Measurements from ENCODE around the gene FNDC3B. TPM values are rescaled to one million over a fixed set of nuclear protein-coding genes. Genes with fewer than 3 reads are reported as not detected.

Gene FNDC3B
- total and polyA plus RNA-seq, 2 donors (not counting 3 experiments of a cell fraction or from before 2014, with no cell fraction given), result 91.6 to 295 TPM

- DNase-seq (ENCODE audit: low read depth, low spot score), result no peak
- intact Hi-C loops (cut with micrococcal nuclease) (no loop called here), dilution Hi-C loops (cut with MboI; ENCODE audit: extremely low pct_ligation_motif_present, low sequenced_read_pairs) (no loop called here)
- no peak overlapping the region for H3K27ac ChIP-seq (ENCODE audit: insufficient read depth, low read depth, low read length)
- H3K36me3 ChIP-seq (ENCODE audit: control insufficient read depth in 2 of 2, extremely low read depth in 1 of 2, insufficient read depth in 2 of 2, low read length in 2 of 2), result peaks cover 3 to 9% of the 10 kb centered on the region in 2 experiments
- no peak overlapping the region for H3K4me3 ChIP-seq (replicated peaks in 1 of 3; ENCODE audit: insufficient read depth in 1 of 3, low read depth in 1 of 3, low read length in 3 of 3)
- FAIRE-seq, result no peak
- no peak overlapping the region for H3K4me2 ChIP-seq (ENCODE audit: insufficient read depth, low read length)
- CTCF ChIA-PET, result interaction anchor here (1.1 kb wide), 1 partner anchor 8 kb away, joined by 3 read pairs; no protein-coding TSS in a partner anchor
- H3K27me3 ChIP-seq (ENCODE audit: control insufficient read depth in 2 of 2, insufficient read depth in 2 of 2, low read length in 2 of 2), result no peaks in the 10 kb centered on the region
- TF ChIP-seq, protein P1, sequence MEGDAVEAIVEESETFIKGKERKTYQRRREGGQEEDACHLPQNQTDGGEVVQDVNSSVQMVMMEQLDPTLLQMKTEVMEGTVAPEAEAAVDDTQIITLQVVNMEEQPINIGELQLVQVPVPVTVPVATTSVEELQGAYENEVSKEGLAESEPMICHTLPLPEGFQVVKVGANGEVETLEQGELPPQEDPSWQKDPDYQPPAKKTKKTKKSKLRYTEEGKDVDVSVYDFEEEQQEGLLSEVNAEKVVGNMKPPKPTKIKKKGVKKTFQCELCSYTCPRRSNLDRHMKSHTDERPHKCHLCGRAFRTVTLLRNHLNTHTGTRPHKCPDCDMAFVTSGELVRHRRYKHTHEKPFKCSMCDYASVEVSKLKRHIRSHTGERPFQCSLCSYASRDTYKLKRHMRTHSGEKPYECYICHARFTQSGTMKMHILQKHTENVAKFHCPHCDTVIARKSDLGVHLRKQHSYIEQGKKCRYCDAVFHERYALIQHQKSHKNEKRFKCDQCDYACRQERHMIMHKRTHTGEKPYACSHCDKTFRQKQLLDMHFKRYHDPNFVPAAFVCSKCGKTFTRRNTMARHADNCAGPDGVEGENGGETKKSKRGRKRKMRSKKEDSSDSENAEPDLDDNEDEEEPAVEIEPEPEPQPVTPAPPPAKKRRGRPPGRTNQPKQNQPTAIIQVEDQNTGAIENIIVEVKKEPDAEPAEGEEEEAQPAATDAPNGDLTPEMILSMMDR (IDR thresholded peaks at IDR 0.05; ENCODE audit: extremely low read depth in 1 of 2, insufficient read depth in 1 of 2, low read depth in 1 of 2, low read length in 2 of 2), result no peak
- TF ChIP-seq FOS (IDR thresholded peaks at IDR 0.05; ENCODE audit: borderline replicate concordance, insufficient read depth, low read length), result no peak
- no peak for TF ChIP-seq MYC (IDR thresholded peaks at IDR 0.05; ENCODE audit: low read depth, low read length)
- no peak for TF ChIP-seq POLR2A (IDR thresholded peaks at IDR 0.05; ENCODE audit: low read depth, low read length)
- no peak for TF ChIP-seq GATA2 (IDR thresholded peaks at IDR 0.05; ENCODE audit: insufficient read depth, insufficient read length, low read depth, low read length)
- TF ChIP-seq EZH2 (IDR thresholded peaks at IDR 0.05; ENCODE audit: borderline replicate concordance, low read depth, low read length, severe bottlenecking), result no peak
- no peak for TF ChIP-seq POLR2AphosphoS5 (IDR thresholded peaks at IDR 0.05; ENCODE audit: insufficient read depth, low read depth, low read length)
- TF ChIP-seq, protein P2, sequence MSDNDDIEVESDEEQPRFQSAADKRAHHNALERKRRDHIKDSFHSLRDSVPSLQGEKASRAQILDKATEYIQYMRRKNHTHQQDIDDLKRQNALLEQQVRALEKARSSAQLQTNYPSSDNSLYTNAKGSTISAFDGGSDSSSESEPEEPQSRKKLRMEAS (IDR thresholded peaks at IDR 0.05; ENCODE audit: insufficient read depth, insufficient read length), result no peak
- TF ChIP-seq JUN (IDR thresholded peaks at IDR 0.05; ENCODE audit: borderline replicate concordance, insufficient read depth, insufficient read length, low read depth), result no peak
- peaks cover 8% of the 10 kb centered on the region for H4K20me1 ChIP-seq (replicated peaks; ENCODE audit: control insufficient read depth, extremely low read depth, insufficient read depth, low read length)
- H3K79me2 ChIP-seq (ENCODE audit: control insufficient read depth, insufficient read depth, low read length), result peaks cover 87% of the 10 kb centered on the region
- no peak overlapping the region for H2AFZ ChIP-seq (ENCODE audit: low read depth, low read length)
- H3K4me1 ChIP-seq (ENCODE audit: control insufficient read depth, extremely low read depth, insufficient read depth, low read length), result peaks cover 21% of the 10 kb centered on the region
- POLR2A ChIA-PET, result no interaction called here
- BruUV-seq (replicated peaks), result no TSS peak
- no peaks in the 10 kb centered on the region for H3K9me3 ChIP-seq (replicated peaks; ENCODE audit: control insufficient read depth, insufficient read depth, low read length)
- no peaks in the 10 kb centered on the region for H3K9me1 ChIP-seq (replicated peaks; ENCODE audit: control insufficient read depth, extremely low read depth, insufficient read depth, low read length)
- H3K9ac ChIP-seq (replicated peaks; ENCODE audit: extremely low read depth, insufficient read depth, low read length), result no peak overlapping the region
Observed at GRCh38 chr3:172164620-172165362, 125.4 kb downstream of the FNDC3B start.
